RWPE1 (cell line): ENCODE results near the gene CMTM5.

Source experiments
- CTCF ChIA-PET: fragments of 350-600 bp; sonication (Branson Sonifier 250); formaldehyde crosslinking; extraction: SDS; loops from one replicate; lab custom pipeline; 2021; lab: Yijun Ruan, JAX
- POLR2A ChIA-PET: fragments of 400-600 bp; formaldehyde crosslinking; extraction: SDS; loops from one replicate; lab custom pipeline; 2020; ENCODE audit warnings: antibody characterized with exemption; ENCODE audit not compliant: low non-redundant PET; lab: Yijun Ruan, JAX
- DNase-seq: peaks from one replicate; pipeline ENCODE4 v3.0.0; 2012; ENCODE audit warnings: low spot score
- H3K27ac ChIP-seq: fragments of 450-650 bp; 2 replicates; pipeline ENCODE4 v1.5.1; 2017
- TF ChIP-seq, protein P1 (sequence below): fragments of 450-650 bp; conservative IDR thresholded peaks from 2 replicates; pipeline ENCODE4 v1.5.1; 2017; ENCODE audit warnings: low read depth, mild to moderate bottlenecking

The CMTM5 gene

DNA sequence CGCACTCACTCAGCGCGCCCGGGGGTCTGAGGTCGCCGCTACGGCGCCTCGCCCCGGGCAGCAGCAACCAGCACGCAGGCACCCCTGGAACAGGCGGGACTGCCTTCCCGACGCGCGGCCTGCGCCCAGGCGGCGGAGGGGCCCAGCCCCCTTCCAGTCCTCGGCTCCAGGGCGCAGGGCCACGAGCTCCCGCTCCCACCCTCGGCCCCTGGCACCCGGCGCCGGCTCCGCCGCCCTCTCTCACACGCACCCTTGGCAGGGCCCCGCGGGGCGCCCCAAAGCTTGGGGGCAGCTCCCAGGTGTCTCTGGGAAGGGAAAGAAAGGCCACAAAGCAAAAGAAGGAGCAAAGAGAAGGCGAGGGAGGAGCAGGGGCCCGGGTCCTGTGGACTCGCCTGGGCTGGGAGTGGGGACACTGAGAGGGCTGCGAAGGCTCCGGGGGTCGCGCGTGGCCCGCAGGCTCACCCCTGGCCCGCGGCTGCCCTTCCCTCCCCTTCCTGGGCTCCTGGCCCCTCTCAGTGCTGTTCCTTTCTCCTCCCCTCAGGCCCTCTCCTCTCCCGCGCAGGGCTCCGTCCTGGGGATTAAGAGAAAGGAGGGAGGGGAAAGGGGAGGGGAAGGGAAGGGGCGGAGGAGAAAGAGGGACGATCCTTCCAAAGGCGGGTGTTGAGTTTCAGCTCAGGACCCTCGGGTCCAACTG, 11.0 kb upstream of the CMTM5 start:
- ChIA-PET POLR2A (interaction anchor here (0.7 kb wide), 1 partner anchor 111 kb away, joined by 3 read pairs; no protein-coding TSS in a partner anchor), CTCF (interaction anchor here (0.6 to 1.2 kb wide), 4 partner anchors 13 to 65 kb away, joined by 3 to 7 read pairs (median 4); partner anchors contain the start of gene SLC22A17)
- H3K27ac ChIP-seq: peak overlapping the region; percentile 97
- DNase-seq: peak; percentile 72
- TF ChIP-seq, protein P1, sequence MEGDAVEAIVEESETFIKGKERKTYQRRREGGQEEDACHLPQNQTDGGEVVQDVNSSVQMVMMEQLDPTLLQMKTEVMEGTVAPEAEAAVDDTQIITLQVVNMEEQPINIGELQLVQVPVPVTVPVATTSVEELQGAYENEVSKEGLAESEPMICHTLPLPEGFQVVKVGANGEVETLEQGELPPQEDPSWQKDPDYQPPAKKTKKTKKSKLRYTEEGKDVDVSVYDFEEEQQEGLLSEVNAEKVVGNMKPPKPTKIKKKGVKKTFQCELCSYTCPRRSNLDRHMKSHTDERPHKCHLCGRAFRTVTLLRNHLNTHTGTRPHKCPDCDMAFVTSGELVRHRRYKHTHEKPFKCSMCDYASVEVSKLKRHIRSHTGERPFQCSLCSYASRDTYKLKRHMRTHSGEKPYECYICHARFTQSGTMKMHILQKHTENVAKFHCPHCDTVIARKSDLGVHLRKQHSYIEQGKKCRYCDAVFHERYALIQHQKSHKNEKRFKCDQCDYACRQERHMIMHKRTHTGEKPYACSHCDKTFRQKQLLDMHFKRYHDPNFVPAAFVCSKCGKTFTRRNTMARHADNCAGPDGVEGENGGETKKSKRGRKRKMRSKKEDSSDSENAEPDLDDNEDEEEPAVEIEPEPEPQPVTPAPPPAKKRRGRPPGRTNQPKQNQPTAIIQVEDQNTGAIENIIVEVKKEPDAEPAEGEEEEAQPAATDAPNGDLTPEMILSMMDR: no peak

DNA sequence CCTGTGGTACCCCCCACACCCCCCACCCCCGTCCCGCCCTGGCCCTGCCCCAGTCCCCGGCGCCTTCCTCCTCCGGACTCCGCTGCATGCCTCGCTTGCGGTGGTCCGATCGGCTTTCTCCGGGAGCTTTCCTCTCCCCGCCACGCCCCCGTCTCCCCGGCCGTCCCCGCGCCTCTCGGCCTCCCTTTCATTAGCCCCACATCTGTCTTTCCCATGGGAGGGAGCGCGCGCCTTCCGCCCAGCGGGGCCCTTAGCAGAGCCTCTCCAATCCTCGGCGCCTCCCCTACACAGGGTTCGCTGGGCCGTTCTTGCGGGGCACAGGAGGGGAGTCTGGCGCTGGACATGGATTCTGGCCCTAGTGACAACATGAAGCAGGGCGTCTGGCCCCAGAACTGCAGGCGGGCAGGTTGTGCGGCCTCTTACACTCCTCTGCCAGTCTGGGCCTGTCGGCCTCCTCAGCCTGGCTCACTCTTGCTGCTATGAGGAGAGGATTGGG, 10.4 kb upstream of the CMTM5 start:
- peak overlapping the region; percentile 97 for H3K27ac ChIP-seq
- TF ChIP-seq, protein P1: no peak
- ChIA-PET POLR2A (interaction anchor here (0.7 to 1.2 kb wide), 2 partner anchors 9 to 110 kb away, joined by 3 read pairs; no protein-coding TSS in a partner anchor), CTCF (interaction anchor here (0.6 to 1.9 kb wide), 4 partner anchors 13 to 27 kb away, joined by 3 to 13 read pairs (median 6); partner anchors contain the start of gene SLC22A17)
- peak; percentile 80 for DNase-seq

DNA sequence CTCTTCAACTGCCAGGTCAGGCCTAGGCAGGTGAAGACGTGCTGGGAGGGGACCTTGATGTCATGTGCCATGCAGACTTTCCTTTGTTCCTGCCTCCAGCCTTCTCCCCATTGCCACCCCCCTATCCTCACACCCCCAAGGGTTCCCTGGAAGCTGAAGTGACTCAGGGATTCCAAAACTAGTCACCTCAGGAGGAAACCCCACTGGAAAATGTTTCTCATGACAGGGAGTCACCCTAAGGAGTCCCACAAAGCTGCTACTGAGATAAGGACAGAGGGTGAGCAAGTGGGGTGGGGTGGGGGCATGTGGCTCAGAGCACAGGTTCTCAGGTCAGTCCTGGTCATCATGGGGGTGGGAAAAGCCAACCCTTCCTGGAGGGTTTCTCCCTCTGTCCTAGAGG, 6.6 kb upstream of the CMTM5 start:
- CTCF ChIA-PET: interaction anchor here (0.8 to 1.9 kb wide), 3 partner anchors 8 to 18 kb away, joined by 3 to 10 read pairs (median 4); no protein-coding TSS in a partner anchor
- DNase-seq: no peak
- POLR2A ChIA-PET: interaction anchor here (1.0 kb wide), 1 partner anchor 13 kb away, joined by 3 read pairs; no protein-coding TSS in a partner anchor
- H3K27ac ChIP-seq: no peak overlapping the region
- TF ChIP-seq, protein P1: no peak

DNA sequence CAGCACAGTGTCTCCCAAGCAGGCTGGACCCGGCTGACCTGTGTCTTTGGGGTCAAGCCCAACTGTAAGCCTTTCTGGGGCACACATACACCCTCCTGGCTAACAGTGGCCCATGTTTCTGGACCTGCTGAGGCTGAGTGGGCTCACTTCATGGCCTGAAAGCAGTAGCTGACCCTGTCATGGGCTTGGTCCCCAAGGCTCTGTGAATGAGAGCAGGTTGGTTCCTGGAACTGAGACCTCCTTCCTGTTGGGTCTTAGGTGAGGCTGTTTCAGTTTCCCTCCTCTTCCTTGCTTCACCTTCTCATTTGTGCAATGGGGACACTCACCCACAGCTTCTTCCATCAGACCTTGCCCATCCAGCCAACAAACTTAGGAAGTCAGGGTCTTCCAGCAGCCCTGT, 5.0 kb upstream of the CMTM5 start:
- DNase-seq: no peak
- TF ChIP-seq, protein P1: no peak
- no peak overlapping the region for H3K27ac ChIP-seq
- POLR2A ChIA-PET: no interaction called here
- CTCF ChIA-PET: no interaction called here

DNA sequence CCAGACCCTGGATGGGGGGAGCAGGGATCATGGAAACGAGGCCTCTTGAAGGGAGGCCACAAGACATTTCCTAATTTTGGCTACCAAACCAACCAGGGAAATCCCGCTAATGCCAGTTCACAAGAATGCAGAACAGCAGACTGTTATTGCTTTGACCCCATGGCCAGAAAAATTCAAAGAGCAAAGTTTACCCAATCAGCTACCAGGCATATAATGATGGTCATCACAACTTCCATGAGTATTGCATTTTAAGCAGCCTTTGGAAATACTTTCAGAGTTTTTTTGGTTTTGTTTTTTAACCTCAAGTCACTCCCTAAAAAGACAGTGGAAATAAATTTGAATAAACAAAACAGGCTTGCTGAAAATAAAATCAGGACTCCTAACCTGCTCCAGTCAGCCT, 4.3 kb upstream of the CMTM5 start, which contains the start of gene IL25:
IL25 (plus strand) TSS at position 301 of the 400 bp plus-strand sequence.
- POLR2A ChIA-PET: no interaction called here

DNA sequence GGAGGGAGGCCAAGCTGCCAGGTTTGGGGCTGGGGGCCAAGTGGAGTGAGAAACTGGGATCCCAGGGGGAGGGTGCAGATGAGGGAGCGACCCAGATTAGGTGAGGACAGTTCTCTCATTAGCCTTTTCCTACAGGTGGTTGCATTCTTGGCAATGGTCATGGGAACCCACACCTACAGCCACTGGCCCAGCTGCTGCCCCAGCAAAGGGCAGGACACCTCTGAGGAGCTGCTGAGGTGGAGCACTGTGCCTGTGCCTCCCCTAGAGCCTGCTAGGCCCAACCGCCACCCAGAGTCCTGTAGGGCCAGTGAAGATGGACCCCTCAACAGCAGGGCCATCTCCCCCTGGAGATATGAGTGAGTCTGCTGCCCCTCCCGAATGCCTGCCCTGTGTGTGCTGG, 3.8 kb upstream of the CMTM5 start:
- POLR2A ChIA-PET: no interaction called here
- DNase-seq: no peak
- CTCF ChIA-PET: interaction anchor here (0.6 to 0.8 kb wide), 2 partner anchors 27 to 73 kb away, joined by 3 to 9 read pairs; no protein-coding TSS in a partner anchor
- no peak overlapping the region for H3K27ac ChIP-seq
- TF ChIP-seq, protein P1: no peak

More for the DNA sequence above, 4.3 kb upstream of the CMTM5 start, which contains the start of gene IL25:
- CTCF ChIA-PET: interaction anchor here (0.8 kb wide), 1 partner anchor 26 kb away, joined by 3 read pairs; no protein-coding TSS in a partner anchor
- H3K27ac ChIP-seq: no peak within 1 kb of the TSS
- DNase-seq: no peak
- TF ChIP-seq, protein P1: no peak
